ENCODE results near the gene B3GNT8. TPM values are rescaled to one million over a fixed set of nuclear protein-coding genes. Genes with fewer than 3 reads are reported as not detected.

The B3GNT8 gene
- total and polyA plus RNA-seq, 9 of the 15 experiments (the other 6 are each of a cell fraction or from before 2014, with no cell fraction given): 0.11 to 2.9 (median 0.65) TPM; not detected in 2

GRCh38 chr19:41439441-41440222 is 12.5 kb upstream of the B3GNT8 start, which contains the start of gene DMAC2 (continued):
- TF ChIP-seq TFE3 (CRISPR knock-in tag; IDR thresholded peaks at IDR 0.05): no peak
- peak; percentile 71 for TF ChIP-seq MYC (IDR thresholded peaks at IDR 0.05; ENCODE audit: low read depth, low read length)
- no peak for TF ChIP-seq MYC (CRISPR knock-in tag; IDR thresholded peaks at IDR 0.05; ENCODE audit: borderline replicate concordance, low read depth)
- TF ChIP-seq LCOR (CRISPR knock-in tag; IDR thresholded peaks at IDR 0.05): peak; percentile 90
- 0 out of 6 replicates have a peak, but pooled peaks of 1 of the 3 experiments have one; percentile 60 for TF ChIP-seq ZBTB11 (CRISPR knock-in tag; IDR thresholded peaks at IDR 0.05)
- TF ChIP-seq POLR2AphosphoS2 (IDR thresholded peaks at IDR 0.05; ENCODE audit: low read length): 0 out of 2 replicates have a peak, but pooled peaks have one; percentile 53
- no peak for TF ChIP-seq ZBTB2 (IDR thresholded peaks at IDR 0.05)
- no peak for TF ChIP-seq TCF7L2 (IDR thresholded peaks at IDR 0.05; ENCODE audit: low read depth, low read length)
- TF ChIP-seq E2F6 (IDR thresholded peaks at IDR 0.05; ENCODE audit: borderline replicate concordance in 1 of 2, extremely low read depth in 1 of 2, insufficient read depth in 1 of 2, insufficient read length in 1 of 2, low read depth in 1 of 2, low read length in 1 of 2, poor library complexity in 1 of 2, severe bottlenecking in 1 of 2): peak in 1 of 2 experiments; percentile 44
- no peak for TF ChIP-seq NR0B1 (IDR thresholded peaks at IDR 0.05; ENCODE audit: partially characterized antibody)
- TF ChIP-seq ZKSCAN3 (CRISPR knock-in tag; IDR thresholded peaks at IDR 0.05): no peak
- TF ChIP-seq ZC3H11A (IDR thresholded peaks at IDR 0.05; ENCODE audit: low read depth, low read length): no peak
- TF ChIP-seq FOSL1 (tag; conservative IDR thresholded peaks at IDR 0.05): 0 out of 2 replicates have a peak, but pooled peaks have one; percentile 15
- TF ChIP-seq PHB (CRISPR knock-in tag; IDR thresholded peaks at IDR 0.05): no peak

All from K562 (cell line).